ENCODE results near the gene SLC9A7.

SLC9A7 gene

DNA sequence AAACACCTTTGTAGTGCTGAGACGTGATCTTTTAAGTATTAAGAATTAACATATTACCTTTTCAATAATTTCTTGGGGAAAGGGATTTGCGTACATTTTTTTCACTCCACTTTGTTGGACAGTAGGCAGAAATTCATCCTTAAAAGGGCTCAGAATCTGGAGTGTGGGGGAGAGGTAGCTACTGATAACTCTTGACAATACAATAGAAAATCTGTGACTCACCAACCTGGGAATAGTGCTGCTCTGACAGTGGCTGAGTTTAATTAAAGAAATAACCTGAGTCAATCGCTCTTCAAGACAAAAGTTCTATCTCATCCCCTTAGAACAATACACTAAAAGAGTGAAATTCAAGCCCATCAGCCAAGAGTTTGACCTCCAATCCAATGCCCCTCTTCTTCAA, 60.2 kb downstream of the SLC9A7 start:
- Histone ChIP-seq H3K36me3 (no peaks in the 10 kb centered on the region), H3K27me3 (no peaks in the 10 kb centered on the region), H3K27ac (no peak overlapping the region), H3K9me3 (no peaks in the 10 kb centered on the region), H3K4me1 (no peaks in the 10 kb centered on the region), H3K4me3 (no peak overlapping the region)
- intact Hi-C loops (cut with DNase I; ENCODE audit: low total_unique reads): no loop called here
- TF ChIP-seq, protein P1, sequence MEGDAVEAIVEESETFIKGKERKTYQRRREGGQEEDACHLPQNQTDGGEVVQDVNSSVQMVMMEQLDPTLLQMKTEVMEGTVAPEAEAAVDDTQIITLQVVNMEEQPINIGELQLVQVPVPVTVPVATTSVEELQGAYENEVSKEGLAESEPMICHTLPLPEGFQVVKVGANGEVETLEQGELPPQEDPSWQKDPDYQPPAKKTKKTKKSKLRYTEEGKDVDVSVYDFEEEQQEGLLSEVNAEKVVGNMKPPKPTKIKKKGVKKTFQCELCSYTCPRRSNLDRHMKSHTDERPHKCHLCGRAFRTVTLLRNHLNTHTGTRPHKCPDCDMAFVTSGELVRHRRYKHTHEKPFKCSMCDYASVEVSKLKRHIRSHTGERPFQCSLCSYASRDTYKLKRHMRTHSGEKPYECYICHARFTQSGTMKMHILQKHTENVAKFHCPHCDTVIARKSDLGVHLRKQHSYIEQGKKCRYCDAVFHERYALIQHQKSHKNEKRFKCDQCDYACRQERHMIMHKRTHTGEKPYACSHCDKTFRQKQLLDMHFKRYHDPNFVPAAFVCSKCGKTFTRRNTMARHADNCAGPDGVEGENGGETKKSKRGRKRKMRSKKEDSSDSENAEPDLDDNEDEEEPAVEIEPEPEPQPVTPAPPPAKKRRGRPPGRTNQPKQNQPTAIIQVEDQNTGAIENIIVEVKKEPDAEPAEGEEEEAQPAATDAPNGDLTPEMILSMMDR (IDR thresholded peaks at IDR 0.05): no peak
- DNase-seq: no peak

DNA sequence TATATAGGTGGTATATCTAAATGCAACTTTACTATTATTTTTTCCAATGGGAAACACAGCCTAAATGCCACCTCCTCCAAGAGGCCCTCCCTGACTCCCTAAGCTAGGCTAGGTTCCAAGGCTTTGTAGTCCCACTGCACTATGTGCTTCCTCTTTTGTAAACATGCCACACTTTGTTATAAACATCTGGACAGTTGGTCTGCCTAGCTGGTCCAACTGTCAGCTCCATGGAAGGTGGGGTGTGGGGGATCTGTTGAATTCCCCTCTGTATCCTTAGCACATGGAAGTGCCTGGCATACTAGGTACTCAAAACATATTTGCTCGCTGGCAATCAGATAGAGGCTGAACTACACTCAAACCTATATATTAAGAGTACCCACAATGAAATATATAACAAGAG, 63.4 kb downstream of the SLC9A7 start:
- H3K36me3 ChIP-seq: no peaks in the 10 kb centered on the region
- TF ChIP-seq, protein P1 (IDR thresholded peaks at IDR 0.05): no peak
- intact Hi-C loops (cut with DNase I; ENCODE audit: low total_unique reads): no loop called here
- H3K27ac ChIP-seq: no peak overlapping the region
- H3K27me3 ChIP-seq: no peaks in the 10 kb centered on the region
- H3K4me3 ChIP-seq: no peak overlapping the region
- H3K9me3 ChIP-seq: no peaks in the 10 kb centered on the region
- no peak for DNase-seq
- H3K4me1 ChIP-seq: no peaks in the 10 kb centered on the region

DNA sequence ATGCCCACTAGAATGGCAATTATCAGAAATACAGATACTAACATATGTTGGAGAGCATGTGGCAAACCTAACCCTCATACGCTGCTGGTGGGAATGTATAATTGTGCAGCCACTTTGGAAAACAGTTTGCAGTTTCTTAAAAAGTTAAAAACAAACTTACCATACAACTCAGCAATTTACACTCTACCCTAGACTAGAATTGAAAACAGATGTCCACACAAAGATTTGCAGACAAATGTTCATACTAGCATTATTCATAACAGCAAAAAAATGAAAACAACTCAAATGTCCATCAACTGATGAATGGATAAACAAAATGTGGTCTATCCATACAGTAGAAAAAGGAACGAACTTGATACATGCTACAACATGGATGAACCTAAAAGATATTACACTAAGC, 64.4 kb downstream of the SLC9A7 start:
- H3K4me1 ChIP-seq: no peaks in the 10 kb centered on the region
- no peaks in the 10 kb centered on the region for H3K36me3 ChIP-seq
- TF ChIP-seq, protein P1 (IDR thresholded peaks at IDR 0.05): no peak
- no peaks in the 10 kb centered on the region for H3K27me3 ChIP-seq
- no peak for DNase-seq
- intact Hi-C loops (cut with DNase I; ENCODE audit: low total_unique reads): no loop called here
- H3K9me3 ChIP-seq: no peaks in the 10 kb centered on the region
- no peak overlapping the region for H3K27ac ChIP-seq
- H3K4me3 ChIP-seq: no peak overlapping the region

DNA sequence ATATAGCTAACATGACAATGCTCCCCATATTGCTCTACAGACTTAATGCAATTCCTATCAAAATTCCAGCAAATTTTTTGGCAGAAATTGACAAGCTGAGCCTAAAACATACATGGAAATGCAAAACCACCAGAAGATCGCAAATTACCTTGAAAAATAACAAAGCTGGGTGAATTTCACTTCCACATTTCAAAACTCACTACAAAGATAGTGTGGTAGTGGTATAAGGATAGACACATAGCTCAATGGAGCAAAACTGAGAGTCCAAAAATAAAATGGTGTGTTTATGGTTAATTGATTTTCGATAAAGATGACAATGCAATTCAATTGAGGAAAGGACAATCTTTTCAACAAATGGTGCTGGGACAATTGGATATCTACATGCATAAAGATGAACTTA, 65.8 kb downstream of the SLC9A7 start:
- no peaks in the 10 kb centered on the region for H3K9me3 ChIP-seq
- intact Hi-C loops (cut with DNase I; ENCODE audit: low total_unique reads): no loop called here
- H3K27ac ChIP-seq: no peak overlapping the region
- TF ChIP-seq, protein P1 (IDR thresholded peaks at IDR 0.05): no peak
- H3K4me3 ChIP-seq: no peak overlapping the region
- no peaks in the 10 kb centered on the region for H3K27me3 ChIP-seq
- DNase-seq: no peak
- no peaks in the 10 kb centered on the region for H3K4me1 ChIP-seq
- no peaks in the 10 kb centered on the region for H3K36me3 ChIP-seq

DNA sequence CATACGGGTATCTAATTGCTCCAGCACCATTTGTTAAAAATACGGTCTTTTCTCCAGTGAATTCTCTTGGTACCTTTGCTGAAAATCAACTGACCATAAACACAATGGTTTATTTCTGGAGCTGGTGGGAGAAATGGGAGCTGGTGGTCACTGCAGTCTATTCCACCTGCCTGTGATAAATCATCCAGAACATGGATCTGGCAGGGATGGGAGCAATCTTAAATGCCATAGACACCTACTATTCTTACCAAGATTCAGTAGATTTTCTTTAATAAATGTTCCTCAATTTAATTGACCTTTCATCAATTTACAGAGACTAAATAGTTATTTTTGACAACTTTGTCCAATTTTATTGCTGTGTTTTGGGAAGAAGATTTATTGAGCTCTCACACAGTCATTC, 68.1 kb downstream of the SLC9A7 start:
- Histone ChIP-seq H3K27me3 (no peaks in the 10 kb centered on the region), H3K4me3 (no peak overlapping the region), H3K4me1 (no peaks in the 10 kb centered on the region), H3K27ac (no peak overlapping the region), H3K36me3 (no peaks in the 10 kb centered on the region), H3K9me3 (no peaks in the 10 kb centered on the region)
- intact Hi-C loops (cut with DNase I; ENCODE audit: low total_unique reads): no loop called here
- TF ChIP-seq, protein P1 (IDR thresholded peaks at IDR 0.05): no peak
- no peak for DNase-seq

DNA sequence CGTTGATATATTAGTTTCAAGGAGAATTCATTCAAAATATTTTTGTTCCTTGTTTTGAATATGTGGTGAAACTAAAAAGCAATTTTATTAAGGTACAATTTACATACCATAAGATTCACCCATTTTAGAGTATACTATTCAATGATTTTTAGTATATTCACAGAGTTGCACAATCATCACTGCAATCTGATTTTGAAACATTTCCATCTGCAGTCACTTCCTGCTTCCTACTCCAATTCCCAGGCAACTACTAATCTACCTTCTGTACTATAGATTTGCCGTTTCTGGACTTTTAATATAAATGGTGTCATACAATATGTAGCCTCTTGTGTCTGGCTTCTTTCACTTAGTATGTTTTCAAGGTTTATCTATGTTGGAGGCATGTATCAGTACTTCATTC, 71.3 kb downstream of the SLC9A7 start:
- DNase-seq: no peak
- Histone ChIP-seq H3K4me3 (no peak overlapping the region), H3K4me1 (no peaks in the 10 kb centered on the region), H3K36me3 (no peaks in the 10 kb centered on the region), H3K9me3 (no peaks in the 10 kb centered on the region), H3K27me3 (no peaks in the 10 kb centered on the region), H3K27ac (no peak overlapping the region)
- intact Hi-C loops (cut with DNase I; ENCODE audit: low total_unique reads): no loop called here
- TF ChIP-seq, protein P1 (IDR thresholded peaks at IDR 0.05): no peak
